Measurements from ENCODE around the gene METTL16. TPM values are rescaled to one million over a fixed set of nuclear protein-coding genes. Genes with fewer than 3 reads are reported as not detected.
"Not testable (repeated sequence)": the region's sequence is repeated elsewhere in the genome, so short reads cannot be mapped to it uniquely, and the experiment has no call there.

The METTL16 gene
- total RNA-seq, 1 donor from 2014 or later, result 13.6 TPM

- H3K27ac ChIP-seq (ENCODE audit: low read depth, low read length), result no peak overlapping the region
- H3K9ac ChIP-seq (ENCODE audit: low read depth in 1 of 3, low read length in 3 of 3), result no peak overlapping the region
- H3K9me3 ChIP-seq (ENCODE audit: control insufficient read depth in 3 of 3, low read length in 3 of 3), result no peaks in the 10 kb centered on the region
- H3K27me3 ChIP-seq (ENCODE audit: control insufficient read depth in 3 of 3, insufficient read depth in 3 of 3, low read length in 3 of 3), result no peaks in the 10 kb centered on the region
- H3K36me3 ChIP-seq (ENCODE audit: control insufficient read depth in 3 of 3, insufficient read depth in 3 of 3, low read length in 3 of 3), result peaks cover 4 to 19% (median 9%) of the 10 kb centered on the region in 3 donors
- no peaks in the 10 kb centered on the region for H3K4me1 ChIP-seq (ENCODE audit: control insufficient read depth in 3 of 3, insufficient read depth in 3 of 3, low read length in 3 of 3)
- H3K4me3 ChIP-seq (ENCODE audit: low read length in 3 of 3), result no peak overlapping the region
These were observed 55.7 kb downstream of the METTL16 start for GRCh38 chr17:2455956-2456355.

GRCh38 chr17:2453866-2454265 is 57.8 kb downstream of the METTL16 start:
- peaks cover 0 to 12% (median 8%) of the 10 kb centered on the region in 3 donors for H3K36me3 ChIP-seq (ENCODE audit: control insufficient read depth in 3 of 3, insufficient read depth in 3 of 3, low read length in 3 of 3)
- H3K4me3 ChIP-seq (ENCODE audit: low read length in 3 of 3), result no peak overlapping the region
- H3K27me3 ChIP-seq (ENCODE audit: control insufficient read depth in 3 of 3, insufficient read depth in 3 of 3, low read length in 3 of 3), result no peaks in the 10 kb centered on the region
- H3K27ac ChIP-seq (ENCODE audit: low read depth, low read length), result no peak overlapping the region
- H3K9me3 ChIP-seq (ENCODE audit: control insufficient read depth in 3 of 3, low read length in 3 of 3), result no peaks in the 10 kb centered on the region
- no peaks in the 10 kb centered on the region for H3K4me1 ChIP-seq (ENCODE audit: control insufficient read depth in 3 of 3, insufficient read depth in 3 of 3, low read length in 3 of 3)
- no peak overlapping the region for H3K9ac ChIP-seq (ENCODE audit: low read depth in 1 of 3, low read length in 3 of 3)

- Histone ChIP-seq H3K9me3 (ENCODE audit: control insufficient read depth in 3 of 3, low read length in 3 of 3) (no peaks in the 10 kb centered on the region), H3K27ac (ENCODE audit: low read depth, low read length) (no peak overlapping the region), H3K4me1 (ENCODE audit: control insufficient read depth in 3 of 3, insufficient read depth in 3 of 3, low read length in 3 of 3) (no peaks in the 10 kb centered on the region), H3K27me3 (ENCODE audit: control insufficient read depth in 3 of 3, insufficient read depth in 3 of 3, low read length in 3 of 3) (no peaks in the 10 kb centered on the region), H3K4me3 (ENCODE audit: low read length in 3 of 3) (no peak overlapping the region), H3K9ac (ENCODE audit: low read depth in 1 of 3, low read length in 3 of 3) (no peak overlapping the region), H3K36me3 (ENCODE audit: control insufficient read depth in 3 of 3, insufficient read depth in 3 of 3, low read length in 3 of 3) (peaks cover 0 to 11% (median 7%) of the 10 kb centered on the region in 3 donors)
These were observed 58.4 kb downstream of the METTL16 start for GRCh38 chr17:2453325-2453724.

GRCh38 chr17:2452216-2452750 is 59.4 kb downstream of the METTL16 start:
- H3K36me3 ChIP-seq (ENCODE audit: control insufficient read depth in 3 of 3, insufficient read depth in 3 of 3, low read length in 3 of 3), result peaks cover 0 to 11% (median 6%) of the 10 kb centered on the region in 3 donors
- no peaks in the 10 kb centered on the region for H3K4me1 ChIP-seq (ENCODE audit: control insufficient read depth in 3 of 3, insufficient read depth in 3 of 3, low read length in 3 of 3)
- H3K9ac ChIP-seq (ENCODE audit: low read depth in 1 of 3, low read length in 3 of 3), result no peak overlapping the region
- no peak overlapping the region for H3K27ac ChIP-seq (ENCODE audit: low read depth, low read length)
- no peak overlapping the region for H3K4me3 ChIP-seq (ENCODE audit: low read length in 3 of 3)
- no peaks in the 10 kb centered on the region for H3K27me3 ChIP-seq (ENCODE audit: control insufficient read depth in 3 of 3, insufficient read depth in 3 of 3, low read length in 3 of 3)
- H3K9me3 ChIP-seq (ENCODE audit: control insufficient read depth in 3 of 3, low read length in 3 of 3), result no peaks in the 10 kb centered on the region

GRCh38 chr17:2450016-2450650 is 61.6 kb downstream of the METTL16 start:
- H3K36me3 ChIP-seq (ENCODE audit: control insufficient read depth in 3 of 3, insufficient read depth in 3 of 3, low read length in 3 of 3), result peaks cover 0 to 2% (median 0%) of the 10 kb centered on the region in 3 donors
- H3K4me1 ChIP-seq (ENCODE audit: control insufficient read depth in 3 of 3, insufficient read depth in 3 of 3, low read length in 3 of 3), result no peaks in the 10 kb centered on the region
- no peak overlapping the region for H3K4me3 ChIP-seq (ENCODE audit: low read length in 3 of 3)
- H3K9me3 ChIP-seq (ENCODE audit: control insufficient read depth in 3 of 3, low read length in 3 of 3), result no peaks in the 10 kb centered on the region
- H3K27me3 ChIP-seq (ENCODE audit: control insufficient read depth in 3 of 3, insufficient read depth in 3 of 3, low read length in 3 of 3), result no peaks in the 10 kb centered on the region
- no peak overlapping the region for H3K9ac ChIP-seq (ENCODE audit: low read depth in 1 of 3, low read length in 3 of 3)
- no peak overlapping the region for H3K27ac ChIP-seq (ENCODE audit: low read depth, low read length)

GRCh38 chr17:2449486-2449885 is 62.2 kb downstream of the METTL16 start:
- Histone ChIP-seq H3K9ac (ENCODE audit: low read depth in 1 of 3, low read length in 3 of 3) (no peak overlapping the region), H3K27ac (ENCODE audit: low read depth, low read length) (no peak overlapping the region), H3K4me3 (ENCODE audit: low read length in 3 of 3) (no peak overlapping the region), H3K4me1 (ENCODE audit: control insufficient read depth in 3 of 3, insufficient read depth in 3 of 3, low read length in 3 of 3) (no peaks in the 10 kb centered on the region), H3K27me3 (ENCODE audit: control insufficient read depth in 3 of 3, insufficient read depth in 3 of 3, low read length in 3 of 3) (no peaks in the 10 kb centered on the region), H3K9me3 (ENCODE audit: control insufficient read depth in 3 of 3, low read length in 3 of 3) (no peaks in the 10 kb centered on the region), H3K36me3 (ENCODE audit: control insufficient read depth in 3 of 3, insufficient read depth in 3 of 3, low read length in 3 of 3) (no peaks in the 10 kb centered on the region)

- H3K36me3 ChIP-seq (ENCODE audit: control insufficient read depth in 3 of 3, insufficient read depth in 3 of 3, low read length in 3 of 3); H3K27me3 ChIP-seq (ENCODE audit: control insufficient read depth in 3 of 3, insufficient read depth in 3 of 3, low read length in 3 of 3); H3K4me1 ChIP-seq (ENCODE audit: control insufficient read depth in 3 of 3, insufficient read depth in 3 of 3, low read length in 3 of 3); H3K9me3 ChIP-seq (ENCODE audit: control insufficient read depth in 3 of 3, low read length in 3 of 3); H3K27ac ChIP-seq (ENCODE audit: low read depth, low read length); H3K9ac ChIP-seq (ENCODE audit: low read depth in 1 of 3, low read length in 3 of 3); H3K4me3 ChIP-seq (ENCODE audit: low read length in 3 of 3): not testable (repeated sequence)
These were observed 64.2 kb downstream of the METTL16 start for GRCh38 chr17:2447479-2447878.

- Histone ChIP-seq H3K36me3 (ENCODE audit: control insufficient read depth in 3 of 3, insufficient read depth in 3 of 3, low read length in 3 of 3) (peaks cover 0 to 6% (median 4%) of the 10 kb centered on the region in 3 donors), H3K4me3 (ENCODE audit: low read length in 3 of 3) (no peak overlapping the region), H3K27me3 (ENCODE audit: control insufficient read depth in 3 of 3, insufficient read depth in 3 of 3, low read length in 3 of 3) (no peaks in the 10 kb centered on the region), H3K4me1 (ENCODE audit: control insufficient read depth in 3 of 3, insufficient read depth in 3 of 3, low read length in 3 of 3) (no peaks in the 10 kb centered on the region), H3K9ac (ENCODE audit: low read depth in 1 of 3, low read length in 3 of 3) (no peak overlapping the region), H3K9me3 (ENCODE audit: control insufficient read depth in 3 of 3, low read length in 3 of 3) (no peaks in the 10 kb centered on the region), H3K27ac (ENCODE audit: low read depth, low read length) (no peak overlapping the region)
These were observed 66.0 kb downstream of the METTL16 start for GRCh38 chr17:2445638-2446037.

- Histone ChIP-seq H3K36me3 (ENCODE audit: control insufficient read depth in 3 of 3, insufficient read depth in 3 of 3, low read length in 3 of 3) (peaks cover 0 to 6% (median 4%) of the 10 kb centered on the region in 3 donors), H3K27ac (ENCODE audit: low read depth, low read length) (no peak overlapping the region), H3K27me3 (ENCODE audit: control insufficient read depth in 3 of 3, insufficient read depth in 3 of 3, low read length in 3 of 3) (no peaks in the 10 kb centered on the region), H3K9ac (ENCODE audit: low read depth in 1 of 3, low read length in 3 of 3) (no peak overlapping the region), H3K4me1 (ENCODE audit: control insufficient read depth in 3 of 3, insufficient read depth in 3 of 3, low read length in 3 of 3) (no peaks in the 10 kb centered on the region), H3K4me3 (ENCODE audit: low read length in 3 of 3) (no peak overlapping the region), H3K9me3 (ENCODE audit: control insufficient read depth in 3 of 3, low read length in 3 of 3) (no peaks in the 10 kb centered on the region)
These were observed 67.3 kb downstream of the METTL16 start for GRCh38 chr17:2444382-2444781.

- no peak overlapping the region for H3K27ac ChIP-seq (ENCODE audit: low read depth, low read length)
- peaks cover 10 to 21% (median 12%) of the 10 kb centered on the region in 3 donors for H3K36me3 ChIP-seq (ENCODE audit: control insufficient read depth in 3 of 3, insufficient read depth in 3 of 3, low read length in 3 of 3)
- H3K27me3 ChIP-seq (ENCODE audit: control insufficient read depth in 3 of 3, insufficient read depth in 3 of 3, low read length in 3 of 3), result no peaks in the 10 kb centered on the region
These were observed 69.5 kb downstream of the METTL16 start for GRCh38 chr17:2442166-2442565.

More at GRCh38 chr17:2442166-2442565, 69.5 kb downstream of the METTL16 start:
- Histone ChIP-seq H3K9ac (ENCODE audit: low read depth in 1 of 3, low read length in 3 of 3) (no peak overlapping the region), H3K4me3 (ENCODE audit: low read length in 3 of 3) (no peak overlapping the region), H3K4me1 (ENCODE audit: control insufficient read depth in 3 of 3, insufficient read depth in 3 of 3, low read length in 3 of 3) (no peaks in the 10 kb centered on the region), H3K9me3 (ENCODE audit: control insufficient read depth in 3 of 3, low read length in 3 of 3) (no peaks in the 10 kb centered on the region)
